ENCODE measurements around the gene MYO15B. TPM values are rescaled to one million over a fixed set of nuclear protein-coding genes. Genes with fewer than 3 reads are reported as not detected.

The MYO15B gene
- total and polyA plus RNA-seq, 2 of the 13 experiments (the other 11 are each of a cell fraction or from before 2014, with no cell fraction given), result 2.8 to 8.1 TPM

- TF ChIP-seq GABPA (IDR thresholded peaks at IDR 0.05; ENCODE audit: low read depth, low read length) (no peak), GABPA (CRISPR knock-in tag; IDR thresholded peaks at IDR 0.05; ENCODE audit: low read depth) (0 out of 2 replicates have a peak, but pooled peaks have one; percentile 38), KDM1A (CRISPR knock-in tag; IDR thresholded peaks at IDR 0.05) (no peak), RORA (CRISPR knock-in tag; IDR thresholded peaks at IDR 0.05) (no peak), MED1 (CRISPR knock-in tag; IDR thresholded peaks at IDR 0.05) (peak; percentile 26; the same call in 1 of the 2 replicates), ZNF138 (CRISPR knock-in tag; IDR thresholded peaks at IDR 0.05; ENCODE audit: low read depth) (no peak), MXD1 (CRISPR knock-in tag; IDR thresholded peaks at IDR 0.05) (peak; percentile 21; the same call in 1 of the 2 replicates), ARID5B (CRISPR knock-in tag; IDR thresholded peaks at IDR 0.05) (peak; percentile 57; the same call in 1 of the 2 replicates), SKI (IDR thresholded peaks at IDR 0.05; ENCODE audit: partially characterized antibody) (peak; percentile 84), NCOA1 (CRISPR knock-in tag; IDR thresholded peaks at IDR 0.05) (no peak), NFYB (CRISPR knock-in tag; IDR thresholded peaks at IDR 0.05) (no peak), ZNF609 (CRISPR knock-in tag; IDR thresholded peaks at IDR 0.05; ENCODE audit: borderline replicate concordance) (0 out of 2 replicates have a peak, but pooled peaks have one; percentile 50), SALL1 (CRISPR knock-in tag; IDR thresholded peaks at IDR 0.05) (peak; percentile 48; the same call in 1 of the 2 replicates), NFE2 (CRISPR knock-in tag; IDR thresholded peaks at IDR 0.05) (no peak), FOXK1 (CRISPR knock-in tag; IDR thresholded peaks at IDR 0.05; ENCODE audit: borderline replicate concordance, low read depth) (peak; percentile 66; the same call in 1 of the 2 replicates), NPAS2 (CRISPR knock-in tag; IDR thresholded peaks at IDR 0.05; ENCODE audit: borderline replicate concordance) (no peak)
- TF ChIP-seq, protein P1, sequence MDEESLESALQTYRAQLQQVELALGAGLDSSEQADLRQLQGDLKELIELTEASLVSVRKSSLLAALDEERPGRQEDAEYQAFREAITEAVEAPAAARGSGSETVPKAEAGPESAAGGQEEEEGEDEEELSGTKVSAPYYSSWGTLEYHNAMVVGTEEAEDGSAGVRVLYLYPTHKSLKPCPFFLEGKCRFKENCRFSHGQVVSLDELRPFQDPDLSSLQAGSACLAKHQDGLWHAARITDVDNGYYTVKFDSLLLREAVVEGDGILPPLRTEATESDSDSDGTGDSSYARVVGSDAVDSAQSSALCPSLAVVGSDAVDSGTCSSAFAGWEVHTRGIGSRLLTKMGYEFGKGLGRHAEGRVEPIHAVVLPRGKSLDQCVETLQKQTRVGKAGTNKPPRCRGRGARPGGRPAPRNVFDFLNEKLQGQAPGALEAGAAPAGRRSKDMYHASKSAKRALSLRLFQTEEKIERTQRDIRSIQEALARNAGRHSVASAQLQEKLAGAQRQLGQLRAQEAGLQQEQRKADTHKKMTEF (CRISPR knock-in tag; IDR thresholded peaks at IDR 0.05), result peak; percentile 42; the same call in 1 of the 2 replicates
- TF ChIP-seq, protein P2, sequence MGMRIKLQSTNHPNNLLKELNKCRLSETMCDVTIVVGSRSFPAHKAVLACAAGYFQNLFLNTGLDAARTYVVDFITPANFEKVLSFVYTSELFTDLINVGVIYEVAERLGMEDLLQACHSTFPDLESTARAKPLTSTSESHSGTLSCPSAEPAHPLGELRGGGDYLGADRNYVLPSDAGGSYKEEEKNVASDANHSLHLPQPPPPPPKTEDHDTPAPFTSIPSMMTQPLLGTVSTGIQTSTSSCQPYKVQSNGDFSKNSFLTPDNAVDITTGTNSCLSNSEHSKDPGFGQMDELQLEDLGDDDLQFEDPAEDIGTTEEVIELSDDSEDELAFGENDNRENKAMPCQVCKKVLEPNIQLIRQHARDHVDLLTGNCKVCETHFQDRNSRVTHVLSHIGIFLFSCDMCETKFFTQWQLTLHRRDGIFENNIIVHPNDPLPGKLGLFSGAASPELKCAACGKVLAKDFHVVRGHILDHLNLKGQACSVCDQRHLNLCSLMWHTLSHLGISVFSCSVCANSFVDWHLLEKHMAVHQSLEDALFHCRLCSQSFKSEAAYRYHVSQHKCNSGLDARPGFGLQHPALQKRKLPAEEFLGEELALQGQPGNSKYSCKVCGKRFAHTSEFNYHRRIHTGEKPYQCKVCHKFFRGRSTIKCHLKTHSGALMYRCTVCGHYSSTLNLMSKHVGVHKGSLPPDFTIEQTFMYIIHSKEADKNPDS (CRISPR knock-in tag; IDR thresholded peaks at IDR 0.05), result no peak
Observed at GRCh38 chr17:75555679-75556153, 31.9 kb upstream of the MYO15B start (continued).

Measured in HepG2 (cell line).